HG03039 (cell line): ENCODE results near the gene CLDN9.

Source experiments
- ATAC-seq: cut with Tn5 transposase; IDR thresholded peaks from one replicate; pipeline ENCODE4 v1.9.1; 2021; ENCODE audit warnings: mild to moderate bottlenecking, moderate library complexity; ENCODE audit not compliant: unreplicated experiment

Gene CLDN9

DNA sequence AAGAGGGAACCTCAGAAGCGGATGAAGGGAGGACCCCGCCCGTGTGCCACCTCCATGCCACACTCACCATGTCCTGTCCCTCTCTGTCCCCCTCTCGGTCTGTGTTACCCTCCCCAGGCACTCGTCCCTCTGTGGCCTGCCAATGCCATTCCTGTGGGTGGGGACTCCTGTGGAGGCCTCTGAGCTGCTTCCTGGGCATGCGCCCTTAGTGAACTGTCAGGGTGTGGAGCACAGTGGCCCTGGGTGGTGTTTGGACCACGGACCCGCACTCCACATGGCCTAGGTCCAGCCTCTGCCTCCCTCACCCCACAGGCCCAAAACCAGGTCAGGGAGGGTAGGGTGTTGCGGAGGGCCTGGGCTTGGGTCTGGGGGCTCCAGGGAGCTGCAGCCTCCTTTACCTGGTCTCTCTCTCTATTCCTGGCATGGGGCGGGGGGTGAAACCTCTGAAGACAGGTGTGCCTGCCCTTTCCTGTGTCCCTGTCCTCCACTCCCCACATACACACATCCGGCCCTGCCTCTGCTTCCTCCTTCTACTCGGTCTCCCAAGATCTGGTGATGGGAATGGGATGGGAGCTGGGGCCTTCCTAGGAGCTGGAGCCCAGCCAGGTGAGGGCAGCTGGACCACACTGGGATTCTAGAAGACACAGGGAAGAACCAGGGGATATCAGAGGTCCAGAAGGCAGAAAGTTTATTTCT, 21.0 kb upstream of the CLDN9 start:
- ATAC-seq = no peak

DNA sequence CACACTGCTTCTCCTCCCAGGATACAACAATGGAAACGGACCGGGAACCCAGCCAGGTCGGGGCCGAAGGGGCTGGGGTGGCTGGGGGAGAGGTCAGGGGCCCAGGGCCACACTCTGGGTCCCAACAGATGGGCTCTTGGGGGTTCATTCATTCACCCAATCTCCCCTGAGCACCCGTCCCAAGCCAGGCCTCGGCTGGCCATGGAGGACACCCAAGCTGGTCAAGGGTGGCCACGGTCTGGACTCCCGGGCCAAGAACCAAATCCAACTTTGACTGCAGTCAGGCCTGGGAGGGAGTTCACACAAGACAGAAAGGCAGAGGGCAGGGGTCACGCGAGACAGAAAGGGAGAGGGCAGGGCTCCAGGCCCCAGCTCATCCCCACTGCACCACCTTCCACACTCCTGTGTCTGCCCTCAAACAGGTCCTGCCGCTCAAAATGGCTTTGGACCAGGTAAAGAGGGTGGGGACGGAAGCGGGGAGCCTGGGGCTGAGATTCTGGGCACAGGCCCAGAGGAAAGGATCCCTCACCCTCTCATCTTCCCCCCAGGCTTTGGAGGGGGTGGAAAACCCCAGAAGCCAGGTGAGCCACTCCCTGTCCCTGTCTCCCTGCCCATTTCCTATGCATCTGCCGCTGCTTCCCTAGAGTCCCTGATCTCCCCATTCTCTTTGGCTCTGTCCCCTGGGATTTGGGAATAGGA, 20.2 kb upstream of the CLDN9 start:
- ATAC-seq = no peak

DNA sequence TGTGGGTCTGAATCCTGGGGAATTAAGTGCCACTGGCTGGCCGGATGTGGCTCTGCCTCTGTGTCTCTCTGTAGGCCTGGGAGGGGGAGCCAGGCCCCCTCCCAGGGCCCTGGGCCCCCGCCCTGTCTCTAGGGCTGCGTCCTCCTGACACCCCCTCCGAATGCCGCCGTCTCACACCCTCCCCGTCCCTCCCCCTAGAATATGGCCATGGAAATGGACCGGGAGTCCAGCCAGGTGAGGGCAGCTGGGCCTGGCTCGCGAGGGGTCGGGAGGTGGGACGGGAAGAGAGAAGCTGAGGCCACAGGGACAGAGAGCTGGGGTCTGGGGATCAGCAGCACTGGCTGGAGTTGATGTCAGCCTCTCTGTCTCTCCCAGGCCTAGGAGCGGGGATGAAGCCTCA, 16.4 kb upstream of the CLDN9 start:
- ATAC-seq = no peak

DNA sequence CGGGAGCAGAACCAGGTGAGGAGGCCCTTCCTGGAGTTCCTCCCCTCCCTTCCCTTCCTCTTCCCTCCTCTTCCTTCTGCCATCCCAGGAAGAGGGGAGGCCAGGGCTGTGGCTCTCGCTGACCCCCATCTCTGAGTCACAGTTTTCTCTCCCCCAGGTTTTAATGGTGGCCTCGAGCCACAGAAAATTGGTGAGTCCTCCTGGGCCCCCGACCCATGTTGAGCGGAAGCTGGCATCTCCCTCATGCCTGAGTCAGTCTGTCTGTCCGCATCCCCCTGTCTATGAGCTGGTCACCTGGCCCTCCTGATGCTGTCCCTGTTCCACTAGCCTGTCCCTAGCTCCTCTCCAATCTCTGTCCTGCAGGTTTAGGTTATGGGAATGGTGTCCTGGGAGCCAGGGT, 12.8 kb upstream of the CLDN9 start:
- no peak for ATAC-seq

DNA sequence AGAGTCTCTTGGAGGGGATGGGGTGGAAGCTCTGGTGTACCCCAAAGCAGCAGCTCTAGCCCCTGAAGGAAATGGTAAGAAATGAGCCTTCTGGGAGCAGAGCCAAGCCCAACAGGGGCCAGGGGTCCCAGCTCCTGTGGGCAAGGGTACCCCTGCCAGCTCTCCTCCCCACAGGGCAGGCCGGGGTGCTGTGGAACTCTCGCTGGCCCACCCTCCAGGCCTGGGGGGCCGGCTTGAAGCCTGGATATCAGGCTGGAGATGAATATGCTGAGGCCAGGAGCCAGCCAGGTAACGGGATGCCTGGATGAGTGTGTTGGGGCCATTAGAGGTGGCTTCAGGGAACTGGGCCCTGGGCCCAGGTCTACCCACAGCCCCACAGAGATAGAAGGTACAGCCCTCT, 12.2 kb upstream of the CLDN9 start:
- no peak for ATAC-seq

DNA sequence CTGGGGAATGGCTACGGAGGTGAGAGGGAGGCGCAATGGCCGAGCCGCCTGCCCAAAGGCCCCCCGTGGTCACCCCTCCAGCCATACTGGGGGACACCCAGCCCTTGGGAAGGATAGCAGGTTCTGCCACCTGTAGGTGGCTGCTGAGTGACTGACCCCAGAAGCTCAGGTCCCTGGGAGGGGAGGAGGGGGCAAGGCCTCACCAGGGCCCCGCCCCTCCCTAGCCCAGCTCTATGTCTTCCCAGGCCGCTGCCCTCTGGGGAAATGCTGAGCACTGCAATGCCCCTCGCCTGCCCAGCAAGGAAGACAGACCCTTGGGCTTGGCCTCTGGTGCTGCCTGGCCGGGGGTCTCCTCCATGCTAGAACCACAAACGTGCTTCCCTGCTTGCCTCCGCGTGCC, 11.4 kb upstream of the CLDN9 start:
- ATAC-seq = no peak

DNA sequence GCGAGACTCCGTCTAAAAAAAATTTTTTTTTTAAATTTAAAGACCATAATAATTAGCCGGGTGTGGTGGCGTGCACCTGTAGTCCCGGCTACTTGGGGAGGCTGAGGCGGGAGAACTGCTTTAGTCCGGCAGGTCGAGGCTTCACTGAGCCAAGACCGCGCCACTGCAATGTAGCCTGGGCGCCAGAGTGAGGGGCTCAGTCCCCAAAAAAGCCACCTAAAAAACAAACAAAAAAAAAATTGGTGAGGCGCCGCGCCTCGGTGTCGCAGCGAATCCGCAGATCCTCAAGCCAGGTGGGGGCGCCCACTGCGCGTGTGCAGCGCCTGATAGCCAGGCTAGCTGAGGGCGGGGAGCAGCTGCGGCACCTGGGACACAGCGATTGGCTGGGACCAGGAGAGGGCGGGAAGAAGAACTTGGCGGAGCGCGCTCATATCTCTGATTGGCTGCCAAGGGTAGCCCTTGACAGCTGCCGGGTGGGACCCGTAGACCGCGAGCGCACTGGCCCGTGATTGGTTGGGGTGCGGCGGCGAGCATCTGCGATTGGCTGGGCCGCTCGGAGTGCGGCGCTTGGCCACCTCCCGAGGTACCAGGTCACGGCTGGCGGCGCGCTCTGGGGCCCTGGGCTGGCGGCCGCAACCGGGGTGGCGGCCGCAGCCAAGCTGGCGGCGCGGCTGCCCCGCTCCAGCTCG, 9.0 kb upstream of the CLDN9 start:
- peak; percentile 92 for ATAC-seq

DNA sequence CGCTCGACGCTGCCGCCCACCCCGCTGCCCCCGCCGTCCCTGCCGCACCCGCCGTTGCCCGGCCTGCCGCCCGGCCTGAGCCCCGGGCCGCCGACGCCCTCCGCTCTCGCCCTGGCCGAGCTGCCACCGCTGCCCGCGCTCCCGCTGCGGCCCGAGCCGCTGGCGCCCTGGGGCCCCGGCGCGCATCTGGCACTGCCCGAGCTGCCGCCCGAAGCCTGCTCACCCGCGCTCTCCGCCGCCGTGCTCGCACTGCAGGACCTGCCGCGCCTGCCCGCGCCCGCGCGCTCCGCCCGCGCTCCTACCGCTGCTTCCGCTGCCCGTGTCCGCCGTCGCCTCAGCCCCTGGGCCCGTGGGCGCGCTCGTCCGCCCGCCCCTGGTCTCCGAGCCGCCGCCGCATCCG, 8.4 kb upstream of the CLDN9 start:
- ATAC-seq = peak; percentile 11

DNA sequence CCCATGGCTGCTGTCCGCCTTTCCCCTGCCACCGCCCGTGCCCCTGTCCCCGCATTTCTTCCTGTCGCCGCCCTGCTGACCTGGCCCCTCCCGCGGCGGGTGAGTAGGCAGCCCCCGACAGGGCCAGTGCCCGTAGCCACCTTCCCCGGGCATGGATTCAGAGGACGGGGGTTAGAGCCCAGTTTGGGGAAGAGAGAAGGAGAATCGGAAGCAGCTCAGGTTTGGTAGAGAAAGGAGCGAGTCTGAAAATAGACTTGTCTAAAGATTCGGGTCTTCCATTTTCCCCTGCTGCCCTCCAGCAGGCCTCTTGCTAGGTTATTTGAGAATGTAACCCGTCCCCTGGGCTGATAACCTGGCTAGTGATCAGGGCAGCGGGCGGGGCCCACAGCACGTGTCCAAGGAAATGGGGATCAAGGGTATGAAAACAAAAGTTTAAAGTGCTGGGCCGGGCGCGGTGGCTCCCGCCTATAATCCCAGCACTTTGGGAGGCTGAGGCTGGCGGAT, 7.9 kb upstream of the CLDN9 start:
- no peak for ATAC-seq

DNA sequence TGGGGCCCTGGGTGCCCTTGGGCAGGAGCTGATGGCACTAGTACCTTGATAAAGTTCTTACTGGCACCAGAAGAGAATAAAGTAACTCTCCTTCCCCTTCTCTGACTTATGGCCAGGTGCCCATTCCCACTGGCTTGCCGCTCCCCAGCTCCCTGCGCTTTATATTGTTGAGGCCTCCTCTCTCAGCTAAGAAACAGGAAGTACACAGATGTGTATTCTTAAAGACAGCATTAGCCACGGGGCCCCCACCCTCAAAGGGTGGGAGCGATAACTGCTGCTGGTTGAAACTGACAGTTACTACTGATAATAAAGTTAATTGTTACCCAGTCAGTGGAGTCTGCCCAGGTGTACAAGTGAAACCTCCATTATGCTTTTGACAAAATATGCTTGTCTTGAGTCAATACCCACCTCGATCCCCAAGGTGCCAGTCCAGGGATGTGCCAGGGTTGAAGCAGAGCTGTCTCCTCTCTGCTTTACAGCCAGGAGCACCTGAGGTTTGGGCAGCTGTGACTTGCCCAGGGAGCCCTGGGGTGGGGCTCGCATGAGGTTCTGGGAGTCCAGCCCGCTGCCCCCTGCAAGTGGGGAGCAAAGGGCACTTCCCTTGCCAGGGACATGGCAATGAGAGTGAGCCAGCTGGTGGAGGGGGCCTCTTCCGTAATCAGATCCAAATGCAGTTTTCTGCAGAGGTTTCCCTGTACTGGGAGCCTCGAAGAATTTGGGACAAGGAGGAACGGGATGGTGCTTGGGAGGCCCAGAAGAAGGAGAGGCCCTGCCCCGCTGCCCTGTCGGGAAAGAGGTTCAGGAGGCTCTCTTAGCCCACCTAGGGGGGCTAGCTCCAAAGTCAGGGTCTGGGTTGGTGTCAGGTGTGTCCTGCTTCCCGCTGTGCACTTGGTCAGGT, 5.4 kb upstream of the CLDN9 start:
- no peak for ATAC-seq

DNA sequence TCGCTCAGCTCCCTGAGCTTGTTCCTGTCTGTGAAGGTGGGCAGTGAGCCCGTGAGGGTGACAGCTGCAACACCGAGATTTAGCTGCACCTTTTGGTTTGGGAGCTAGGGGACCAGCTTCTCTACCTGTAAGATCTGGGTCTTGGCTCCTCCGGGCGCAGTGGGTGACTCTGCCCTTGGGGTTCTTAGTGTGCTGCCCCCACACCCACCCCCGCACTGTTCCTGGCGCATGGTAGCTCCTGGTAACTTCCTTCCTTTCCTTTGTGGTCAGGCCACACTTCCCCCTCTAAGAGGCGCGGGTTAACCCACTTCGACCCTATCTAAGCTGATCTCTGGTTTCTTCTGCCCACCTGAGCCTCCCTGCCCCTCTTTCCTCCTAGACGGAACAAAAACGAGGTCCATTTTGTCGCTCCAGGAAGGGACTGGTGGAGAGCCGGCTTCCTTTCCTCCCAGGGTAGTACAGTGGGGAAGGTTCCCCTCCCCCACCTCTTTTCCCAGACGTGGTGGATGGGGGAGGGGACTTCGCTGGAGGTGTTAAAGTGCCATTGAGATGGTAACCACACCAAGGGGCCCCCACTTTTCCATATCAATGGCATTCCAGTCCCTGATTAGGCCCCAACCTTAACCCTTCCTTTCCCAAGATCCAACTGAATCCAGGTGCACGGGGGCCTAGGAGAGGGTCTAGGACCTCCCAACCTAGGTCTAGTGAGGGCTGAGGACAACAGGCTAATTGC, 4.6 kb upstream of the CLDN9 start:
- ATAC-seq = no peak

DNA sequence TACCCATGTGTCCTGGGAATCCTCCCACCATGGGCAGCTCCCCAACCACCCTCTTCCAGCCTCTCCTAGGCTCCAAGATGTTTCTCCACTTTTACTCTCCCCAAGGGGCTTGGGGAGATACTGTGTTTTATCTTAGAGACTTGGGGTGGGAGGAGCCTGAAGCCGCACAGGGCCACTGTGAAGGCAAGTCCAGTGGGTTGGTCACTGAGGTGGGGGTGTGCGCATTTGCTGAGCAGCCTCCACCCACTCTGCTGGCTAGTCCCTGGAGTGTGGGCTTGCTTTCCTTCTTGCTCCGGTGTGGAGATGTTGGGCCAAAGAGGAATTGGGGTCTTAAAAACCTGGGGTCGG, 4.1 kb upstream of the CLDN9 start:
- ATAC-seq = no peak

DNA sequence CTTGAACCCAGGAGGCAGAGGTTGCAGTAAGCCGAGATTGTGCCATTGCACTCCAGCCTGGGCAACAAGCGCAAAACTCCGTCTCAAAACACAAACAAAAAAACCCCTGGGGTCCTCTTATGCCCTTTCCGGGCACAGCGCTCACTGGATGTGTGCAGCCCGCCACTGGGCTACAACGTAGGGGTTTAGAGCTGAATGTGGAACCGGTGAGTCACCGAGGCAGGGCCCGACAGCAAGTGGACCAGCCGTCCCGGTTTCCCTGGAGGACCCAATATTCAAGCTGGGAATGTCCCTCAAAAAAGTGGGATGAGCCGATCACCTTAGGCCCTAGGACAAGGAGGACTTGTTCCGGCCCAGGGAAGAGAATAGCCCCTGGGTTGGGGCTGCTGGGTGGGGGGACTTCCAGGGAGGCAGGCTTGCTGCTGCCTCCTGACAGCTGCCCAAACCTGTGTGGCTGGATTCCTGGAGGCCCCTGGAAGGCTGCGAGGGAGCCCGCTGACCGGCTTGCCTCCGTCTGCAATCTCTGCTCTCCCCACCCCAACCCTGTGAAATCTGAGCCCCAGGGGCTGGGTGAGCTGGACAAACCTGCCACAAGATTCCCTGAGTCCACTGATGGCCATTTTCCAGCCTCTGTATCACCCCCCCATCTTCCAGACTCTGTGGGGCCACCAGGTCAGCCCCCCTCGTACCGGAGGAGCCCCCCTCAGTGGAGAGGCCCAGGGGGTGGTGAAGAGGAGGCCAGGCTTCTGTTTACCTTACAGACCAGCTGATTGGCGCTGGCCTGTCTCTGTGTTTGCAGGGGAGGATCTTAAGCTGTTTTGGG, 2.9 kb upstream of the CLDN9 start:
- no peak for ATAC-seq

DNA sequence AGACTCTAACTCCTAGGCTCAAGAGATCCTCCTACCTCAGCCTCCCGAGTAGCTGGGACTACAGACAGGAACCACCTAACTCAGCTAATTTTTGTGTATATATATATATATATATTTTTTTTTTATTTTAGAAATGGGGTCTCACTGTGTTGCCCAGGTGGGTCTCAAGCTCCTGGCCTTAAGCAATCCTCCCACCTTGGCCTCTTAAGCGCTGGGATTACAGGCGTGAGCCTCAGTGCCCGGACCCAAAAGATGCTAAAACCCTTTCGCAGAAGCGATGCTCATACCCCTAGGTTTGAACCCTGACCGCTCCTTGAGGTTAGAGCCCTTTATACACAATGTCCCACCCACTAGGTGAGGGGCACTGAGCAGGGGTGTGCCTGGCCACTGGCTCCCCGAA, 2.2 kb upstream of the CLDN9 start:
- no peak for ATAC-seq

DNA sequence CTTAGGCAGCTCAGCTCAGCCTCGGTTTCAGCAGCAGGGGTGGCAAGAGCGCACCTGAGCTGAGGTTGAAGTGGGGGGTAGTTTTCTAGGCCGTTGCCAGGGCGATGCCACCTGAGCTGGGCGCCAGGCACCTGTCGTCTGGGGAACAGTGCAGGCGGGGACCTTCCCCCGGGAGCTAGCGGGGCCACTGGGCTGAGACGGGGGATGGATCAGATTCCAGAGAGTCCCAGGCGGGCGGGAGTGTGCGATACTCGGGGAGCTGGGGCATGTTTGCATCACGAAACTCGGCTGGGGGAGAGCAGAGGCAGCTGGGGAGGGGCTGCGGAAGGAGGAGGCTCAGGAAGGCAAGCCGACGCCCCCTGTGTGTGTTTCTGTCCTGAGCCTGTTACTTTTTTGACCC, 477 bp upstream of the CLDN9 start:
- ATAC-seq = no peak

DNA sequence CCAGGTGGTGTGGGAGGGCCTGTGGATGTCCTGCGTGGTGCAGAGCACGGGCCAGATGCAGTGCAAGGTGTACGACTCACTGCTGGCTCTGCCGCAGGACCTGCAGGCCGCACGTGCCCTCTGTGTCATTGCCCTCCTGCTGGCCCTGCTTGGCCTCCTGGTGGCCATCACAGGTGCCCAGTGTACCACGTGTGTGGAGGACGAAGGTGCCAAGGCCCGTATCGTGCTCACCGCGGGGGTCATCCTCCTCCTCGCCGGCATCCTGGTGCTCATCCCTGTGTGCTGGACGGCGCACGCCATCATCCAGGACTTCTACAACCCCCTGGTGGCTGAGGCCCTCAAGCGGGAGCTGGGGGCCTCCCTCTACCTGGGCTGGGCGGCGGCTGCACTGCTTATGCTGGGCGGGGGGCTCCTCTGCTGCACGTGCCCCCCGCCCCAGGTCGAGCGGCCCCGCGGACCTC, 798 bp downstream of the CLDN9 start:
- ATAC-seq = no peak

DNA sequence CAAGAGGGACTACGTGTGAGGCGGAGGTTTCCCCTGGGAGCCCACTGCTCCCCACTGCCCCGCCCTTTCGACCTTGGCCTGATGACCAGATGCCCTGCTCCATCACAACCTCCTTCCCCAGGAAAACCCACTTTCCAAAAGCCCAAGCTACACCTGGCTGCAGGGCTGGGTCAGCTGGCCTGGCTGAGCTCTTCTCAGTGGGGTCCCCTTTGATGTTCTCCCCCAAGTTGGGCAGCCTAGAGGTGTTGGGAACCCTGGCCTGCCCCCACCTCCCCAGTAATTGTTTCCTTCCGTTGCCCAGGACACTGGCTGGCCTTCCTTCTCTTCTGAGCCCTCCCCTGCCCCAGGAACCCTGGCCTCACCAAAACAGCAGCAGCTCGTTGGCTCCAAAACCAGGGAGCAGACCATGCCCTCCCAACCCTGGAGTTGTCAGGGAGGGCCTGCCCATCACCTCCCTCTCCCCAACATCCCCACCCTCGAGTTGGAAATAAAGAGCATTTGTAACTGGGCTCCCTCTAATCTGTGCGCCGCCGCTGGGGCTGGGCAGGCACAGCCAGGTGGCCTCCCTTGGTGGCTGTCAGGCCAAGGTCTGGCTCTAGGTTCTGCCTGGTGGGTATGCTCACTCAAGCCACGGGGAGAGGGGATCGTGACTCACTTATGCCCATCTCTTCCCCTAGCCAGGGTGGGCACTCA, 1.4 kb downstream of the CLDN9 start:
- ATAC-seq = no peak

DNA sequence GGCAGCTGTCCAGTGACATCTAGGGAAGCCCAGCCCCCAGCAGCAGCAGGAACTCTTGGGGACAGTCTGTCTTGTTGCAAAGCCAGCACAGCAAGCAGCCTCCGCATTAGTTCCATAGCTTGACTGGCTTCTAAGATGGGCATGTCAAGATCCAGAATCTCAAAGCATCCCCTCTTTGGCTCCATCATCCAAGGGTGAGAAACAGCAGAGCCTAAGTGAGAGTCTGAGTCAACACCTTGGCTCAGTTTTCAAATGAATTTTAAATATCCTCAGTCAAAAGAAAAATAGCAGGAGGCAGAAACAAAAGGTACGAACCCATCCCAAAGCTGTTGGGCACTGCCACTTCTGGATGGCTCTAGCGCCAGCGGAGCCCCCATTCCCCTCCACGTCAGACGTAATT, 2.2 kb downstream of the CLDN9 start:
- no peak for ATAC-seq
